Measurements from ENCODE around the gene NOX3. TPM values are rescaled to one million over a fixed set of nuclear protein-coding genes. Genes with fewer than 3 reads are reported as not detected.

NOX3 gene
- total and polyA plus RNA-seq, 2 donors from 2014 or later: not detected

DNA sequence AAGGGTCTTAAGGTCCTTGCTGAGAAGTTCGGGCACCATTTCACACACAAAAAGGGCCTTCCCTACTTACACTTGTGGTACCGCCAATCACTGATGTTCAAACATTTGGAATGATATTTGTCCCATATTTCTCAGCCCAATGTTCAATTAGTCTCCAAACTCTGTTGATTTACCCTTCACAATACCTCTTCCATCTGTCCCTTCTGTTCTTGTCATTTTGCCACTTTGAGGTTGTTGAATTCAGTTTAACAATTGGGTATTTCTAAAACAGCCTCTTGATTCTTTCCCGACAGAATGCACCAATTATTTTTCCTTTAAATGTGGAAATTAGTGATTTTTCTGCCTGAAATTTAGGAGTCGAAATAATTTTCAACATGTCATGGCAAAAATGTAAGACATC, 46.2 kb downstream of the NOX3 start:
- Histone ChIP-seq H3K27ac (ENCODE audit: low read depth in 2 of 2, low read length in 2 of 2) (no peak overlapping the region), H3K4me1 (ENCODE audit: control insufficient read depth in 2 of 3, insufficient read depth in 2 of 3, low read depth in 1 of 3, low read length in 3 of 3) (no peaks in the 10 kb centered on the region), H3K9ac (ENCODE audit: low read length in 3 of 3) (no peak overlapping the region), H3K27me3 (ENCODE audit: control insufficient read depth, insufficient read depth, low read length) (no peaks in the 10 kb centered on the region), H3K9me3 (ENCODE audit: control insufficient read depth in 2 of 3, insufficient read depth in 1 of 3, low read length in 3 of 3) (no peaks in the 10 kb centered on the region), H3K36me3 (ENCODE audit: control insufficient read depth in 2 of 3, insufficient read depth in 3 of 3, low read length in 3 of 3) (no peaks in the 10 kb centered on the region), H3K4me3 (ENCODE audit: low read length in 3 of 3) (no peak overlapping the region)
- FAIRE-seq: no peak
- no peak for DNase-seq
- intact Hi-C loops (cut with DNase I): no loop called here
- TF ChIP-seq, protein P1, sequence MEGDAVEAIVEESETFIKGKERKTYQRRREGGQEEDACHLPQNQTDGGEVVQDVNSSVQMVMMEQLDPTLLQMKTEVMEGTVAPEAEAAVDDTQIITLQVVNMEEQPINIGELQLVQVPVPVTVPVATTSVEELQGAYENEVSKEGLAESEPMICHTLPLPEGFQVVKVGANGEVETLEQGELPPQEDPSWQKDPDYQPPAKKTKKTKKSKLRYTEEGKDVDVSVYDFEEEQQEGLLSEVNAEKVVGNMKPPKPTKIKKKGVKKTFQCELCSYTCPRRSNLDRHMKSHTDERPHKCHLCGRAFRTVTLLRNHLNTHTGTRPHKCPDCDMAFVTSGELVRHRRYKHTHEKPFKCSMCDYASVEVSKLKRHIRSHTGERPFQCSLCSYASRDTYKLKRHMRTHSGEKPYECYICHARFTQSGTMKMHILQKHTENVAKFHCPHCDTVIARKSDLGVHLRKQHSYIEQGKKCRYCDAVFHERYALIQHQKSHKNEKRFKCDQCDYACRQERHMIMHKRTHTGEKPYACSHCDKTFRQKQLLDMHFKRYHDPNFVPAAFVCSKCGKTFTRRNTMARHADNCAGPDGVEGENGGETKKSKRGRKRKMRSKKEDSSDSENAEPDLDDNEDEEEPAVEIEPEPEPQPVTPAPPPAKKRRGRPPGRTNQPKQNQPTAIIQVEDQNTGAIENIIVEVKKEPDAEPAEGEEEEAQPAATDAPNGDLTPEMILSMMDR (IDR thresholded peaks at IDR 0.05; ENCODE audit: borderline replicate concordance, extremely low read depth, insufficient read depth): no peak

DNA sequence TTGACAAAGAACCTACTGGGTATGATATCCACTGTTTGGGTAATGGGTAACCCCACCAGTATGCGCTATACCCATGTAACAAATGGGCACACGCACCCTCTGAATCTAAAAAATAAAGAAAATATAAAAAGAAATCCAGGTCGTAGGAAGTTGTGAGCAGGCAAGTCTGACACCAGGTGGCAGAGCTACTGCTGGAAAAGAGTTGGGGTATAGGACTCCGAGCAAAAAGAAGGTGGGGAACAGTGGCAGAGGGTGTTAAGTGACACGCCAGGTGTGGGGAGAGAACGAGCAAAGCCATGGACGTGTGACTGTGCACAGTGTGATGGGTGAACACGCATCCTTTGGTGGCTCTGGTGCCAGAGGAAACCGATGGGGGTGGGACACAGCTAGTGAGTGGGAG, 46.7 kb downstream of the NOX3 start:
- H3K27me3 ChIP-seq (ENCODE audit: control insufficient read depth, insufficient read depth, low read length): no peaks in the 10 kb centered on the region
- no peak overlapping the region for H3K9ac ChIP-seq (ENCODE audit: low read length in 3 of 3)
- no peak for DNase-seq
- H3K4me1 ChIP-seq (ENCODE audit: control insufficient read depth in 2 of 3, insufficient read depth in 2 of 3, low read depth in 1 of 3, low read length in 3 of 3): no peaks in the 10 kb centered on the region
- H3K4me3 ChIP-seq (ENCODE audit: low read length in 3 of 3): no peak overlapping the region
- H3K27ac ChIP-seq (ENCODE audit: low read depth in 2 of 2, low read length in 2 of 2): no peak overlapping the region
- intact Hi-C loops (cut with DNase I): no loop called here
- TF ChIP-seq, protein P1 (IDR thresholded peaks at IDR 0.05; ENCODE audit: borderline replicate concordance, extremely low read depth, insufficient read depth): no peak
- no peaks in the 10 kb centered on the region for H3K9me3 ChIP-seq (ENCODE audit: control insufficient read depth in 2 of 3, insufficient read depth in 1 of 3, low read length in 3 of 3)
- H3K36me3 ChIP-seq (ENCODE audit: control insufficient read depth in 2 of 3, insufficient read depth in 3 of 3, low read length in 3 of 3): no peaks in the 10 kb centered on the region
- FAIRE-seq: no peak

DNA sequence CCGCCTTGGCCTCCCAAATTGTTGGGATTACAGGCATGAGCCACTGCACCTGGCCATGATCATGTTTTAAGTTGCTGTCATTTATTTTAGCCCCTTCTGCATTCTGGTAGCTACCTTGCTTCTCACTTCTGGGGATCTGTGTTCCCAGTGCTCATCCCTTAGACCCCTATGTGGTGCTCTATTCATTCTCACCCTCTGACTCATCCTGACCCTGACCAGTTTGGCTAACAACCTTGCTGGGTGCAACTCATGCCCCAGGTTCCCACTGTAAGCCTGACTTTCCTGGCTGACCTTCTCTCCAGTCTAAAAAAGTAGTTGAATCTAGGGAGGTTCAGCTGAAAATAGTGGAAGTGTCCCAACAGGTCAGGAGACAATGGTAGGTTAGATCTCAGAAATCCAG, 47.4 kb downstream of the NOX3 start:
- no peak overlapping the region for H3K27ac ChIP-seq (ENCODE audit: low read depth in 2 of 2, low read length in 2 of 2)
- DNase-seq (no peak), FAIRE-seq (no peak)
- H3K36me3 ChIP-seq (ENCODE audit: control insufficient read depth in 2 of 3, insufficient read depth in 3 of 3, low read length in 3 of 3): no peaks in the 10 kb centered on the region
- intact Hi-C loops (cut with DNase I): no loop called here
- TF ChIP-seq, protein P1 (IDR thresholded peaks at IDR 0.05; ENCODE audit: borderline replicate concordance, extremely low read depth, insufficient read depth): no peak
- no peak overlapping the region for H3K4me3 ChIP-seq (ENCODE audit: low read length in 3 of 3)
- H3K9me3 ChIP-seq (ENCODE audit: control insufficient read depth in 2 of 3, insufficient read depth in 1 of 3, low read length in 3 of 3): no peaks in the 10 kb centered on the region
- no peak overlapping the region for H3K9ac ChIP-seq (ENCODE audit: low read length in 3 of 3)
- H3K4me1 ChIP-seq (ENCODE audit: control insufficient read depth in 2 of 3, insufficient read depth in 2 of 3, low read depth in 1 of 3, low read length in 3 of 3): no peaks in the 10 kb centered on the region
- no peaks in the 10 kb centered on the region for H3K27me3 ChIP-seq (ENCODE audit: control insufficient read depth, insufficient read depth, low read length)

DNA sequence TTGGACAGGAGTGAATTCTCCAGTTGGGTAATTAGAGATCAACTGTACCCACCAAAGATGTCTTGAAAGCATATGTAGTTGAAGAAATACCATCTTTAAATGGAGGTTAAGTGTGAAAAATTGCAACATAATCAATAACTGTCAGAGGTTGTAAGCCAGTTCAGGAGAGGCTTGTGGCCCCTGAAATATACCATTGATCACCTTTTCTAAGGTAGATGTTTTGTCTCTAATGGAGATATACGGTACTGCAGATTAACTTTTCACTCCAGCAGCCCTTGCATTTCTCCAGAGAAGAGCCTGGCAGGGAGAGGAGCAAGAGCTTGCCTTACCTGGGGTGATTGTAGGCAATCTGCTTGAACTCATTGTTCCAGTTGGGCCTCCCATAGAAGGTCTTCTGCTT, 48.8 kb downstream of the NOX3 start:
- Histone ChIP-seq H3K4me1 (ENCODE audit: control insufficient read depth in 2 of 3, insufficient read depth in 2 of 3, low read depth in 1 of 3, low read length in 3 of 3) (no peaks in the 10 kb centered on the region), H3K36me3 (ENCODE audit: control insufficient read depth in 2 of 3, insufficient read depth in 3 of 3, low read length in 3 of 3) (no peaks in the 10 kb centered on the region), H3K9me3 (ENCODE audit: control insufficient read depth in 2 of 3, insufficient read depth in 1 of 3, low read length in 3 of 3) (no peaks in the 10 kb centered on the region), H3K9ac (ENCODE audit: low read length in 3 of 3) (no peak overlapping the region), H3K27ac (ENCODE audit: low read depth in 2 of 2, low read length in 2 of 2) (no peak overlapping the region), H3K4me3 (ENCODE audit: low read length in 3 of 3) (no peak overlapping the region), H3K27me3 (ENCODE audit: control insufficient read depth, insufficient read depth, low read length) (no peaks in the 10 kb centered on the region)
- intact Hi-C loops (cut with DNase I): no loop called here
- FAIRE-seq: no peak
- no peak for DNase-seq
- TF ChIP-seq, protein P1 (IDR thresholded peaks at IDR 0.05; ENCODE audit: borderline replicate concordance, extremely low read depth, insufficient read depth): no peak
